SK-N-MC (cell line): ENCODE data around the gene BCAS3.
"Not testable (repeated sequence)": the region's sequence is repeated elsewhere in the genome, so short reads cannot be mapped to it uniquely, and the experiment has no call there.

Experiments
- DNase-seq: peaks from one replicate; pipeline ENCODE4 v3.0.0-alpha.2; 2011; ENCODE audit warnings: low read depth, low spot score
- H3K27ac ChIP-seq: fragments of 200-600 bp; sonication (generic); 2 replicates; pipeline ENCODE4 v1.5.1; 2016; ENCODE audit warnings: mixed run types
- H3K36me3 ChIP-seq: fragments of 200-600 bp; sonication (generic); 2 replicates; pipeline ENCODE4 v1.6.1; 2017; ENCODE audit warnings: antibody characterized with exemption, low read length, mixed read lengths; ENCODE audit not compliant: insufficient read depth
- H3K4me3 ChIP-seq: fragments of 200-600 bp; sonication (generic); 2 replicates; pipeline ENCODE4 v1.5.1; 2016
- H3K9ac ChIP-seq: fragments of 200-600 bp; sonication (generic); 2 replicates; pipeline ENCODE4 v1.8.0; 2017; ENCODE audit warnings: mixed run types, mixed read lengths; ENCODE audit not compliant: insufficient read length
- H3K9me3 ChIP-seq: fragments of 200-600 bp; sonication (generic); 2 replicates; pipeline ENCODE4 v1.6.1; 2017; ENCODE audit warnings: low read depth, mild to moderate bottlenecking, antibody characterized with exemption, low read length, moderate library complexity, mixed read lengths
- EZH2 ChIP-seq: fragments of 200-600 bp; sonication (generic); IDR thresholded peaks from one replicate; pipeline ENCODE4 v1.6.1; 2017; ENCODE audit warnings: antibody characterized with exemption
- FOXP2 ChIP-seq: optimal IDR thresholded peaks from 2 replicates; pipeline ENCODE3; 2011; ENCODE audit warnings: mild to moderate bottlenecking, moderate library complexity; ENCODE audit not compliant: insufficient read depth; ENCODE audit errors: extremely low read length, control extremely low read depth
- POLR2AphosphoS5 ChIP-seq: IDR thresholded peaks from 2 replicates; pipeline ENCODE4 v1.6.1; 2012; ENCODE audit warnings: mild to moderate bottlenecking, low read depth, low read length, borderline replicate concordance

BCAS3 gene

DNA sequence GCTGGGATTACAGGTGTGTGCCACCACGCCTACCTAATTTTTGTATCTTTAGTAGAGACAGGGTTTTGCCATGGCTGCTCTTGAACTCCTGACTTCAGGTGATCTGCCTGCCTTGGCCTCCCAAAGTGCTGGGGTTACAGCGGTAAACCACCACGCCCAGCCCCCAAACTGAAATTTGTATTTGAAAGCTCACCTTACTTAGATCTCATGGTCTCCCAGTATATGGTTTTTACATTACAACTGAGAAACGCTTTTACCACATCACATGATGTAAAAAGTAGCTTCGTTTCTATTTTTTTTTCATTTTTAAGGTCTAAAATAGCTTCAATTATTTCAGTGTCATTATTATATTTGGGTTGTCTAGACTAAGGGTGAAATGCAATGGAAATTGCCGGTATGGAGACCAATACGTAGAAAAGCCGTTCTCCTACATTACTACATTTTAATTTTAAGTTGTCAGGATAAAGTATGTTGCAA is 93.3 kb downstream of the BCAS3 start:
- H3K27ac ChIP-seq, result no peak overlapping the region
- H3K36me3 ChIP-seq, result no peaks in the 10 kb centered on the region
- H3K9ac ChIP-seq, result no peak overlapping the region
- no peak overlapping the region for H3K4me3 ChIP-seq
- H3K9me3 ChIP-seq, result no peaks in the 10 kb centered on the region
- no peak for DNase-seq
- TF ChIP-seq FOXP2, result no peak
- TF ChIP-seq POLR2AphosphoS5, result no peak
- no peak for TF ChIP-seq EZH2

DNA sequence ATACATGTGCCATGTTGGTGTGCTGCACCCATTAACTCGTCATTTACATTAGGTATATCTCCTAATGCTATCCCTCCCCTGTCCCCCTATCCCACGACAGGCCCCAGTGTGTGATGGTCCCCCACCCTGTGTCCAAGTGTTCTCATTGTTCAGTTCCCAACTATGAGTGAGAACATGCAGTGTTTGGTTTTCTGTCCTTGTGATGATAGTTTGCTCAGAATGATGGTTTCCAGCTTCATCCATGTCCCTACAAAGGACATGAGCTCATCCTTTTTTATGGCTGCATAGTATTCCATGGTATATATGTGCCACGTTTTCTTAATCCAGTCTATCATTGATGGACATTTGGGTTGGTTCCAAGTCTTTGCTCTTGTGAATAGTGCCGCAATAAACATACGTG is 94.0 kb downstream of the BCAS3 start:
- DNase-seq, H3K9me3 ChIP-seq, H3K36me3 ChIP-seq, H3K4me3 ChIP-seq, H3K9ac ChIP-seq, H3K27ac ChIP-seq: not testable (repeated sequence)

DNA sequence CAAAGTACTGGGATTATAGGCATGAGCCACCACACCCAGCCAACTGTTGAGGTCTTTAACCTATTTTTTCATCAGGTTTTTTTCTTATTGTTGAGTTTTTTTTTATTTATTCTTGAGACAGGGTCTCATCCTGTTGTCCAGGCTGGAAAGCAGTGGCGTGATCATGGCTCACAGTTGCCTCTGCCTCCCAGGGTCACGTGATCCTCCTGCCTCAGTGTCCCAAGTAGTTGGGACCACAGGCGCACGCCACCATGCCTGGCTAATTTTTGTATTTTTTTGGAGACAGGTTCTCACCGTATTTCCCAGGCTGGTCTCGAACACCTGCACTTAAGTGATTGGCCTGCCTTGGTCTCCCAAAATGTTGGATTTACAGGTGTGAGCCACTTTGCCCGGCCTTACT is 95.9 kb downstream of the BCAS3 start:
- Histone ChIP-seq H3K36me3 (no peaks in the 10 kb centered on the region), H3K9me3 (no peaks in the 10 kb centered on the region), H3K27ac (no peak overlapping the region), H3K4me3 (no peak overlapping the region), H3K9ac (no peak overlapping the region)
- TF ChIP-seq FOXP2, result no peak
- no peak for TF ChIP-seq POLR2AphosphoS5
- TF ChIP-seq EZH2, result no peak
- DNase-seq, result no peak

DNA sequence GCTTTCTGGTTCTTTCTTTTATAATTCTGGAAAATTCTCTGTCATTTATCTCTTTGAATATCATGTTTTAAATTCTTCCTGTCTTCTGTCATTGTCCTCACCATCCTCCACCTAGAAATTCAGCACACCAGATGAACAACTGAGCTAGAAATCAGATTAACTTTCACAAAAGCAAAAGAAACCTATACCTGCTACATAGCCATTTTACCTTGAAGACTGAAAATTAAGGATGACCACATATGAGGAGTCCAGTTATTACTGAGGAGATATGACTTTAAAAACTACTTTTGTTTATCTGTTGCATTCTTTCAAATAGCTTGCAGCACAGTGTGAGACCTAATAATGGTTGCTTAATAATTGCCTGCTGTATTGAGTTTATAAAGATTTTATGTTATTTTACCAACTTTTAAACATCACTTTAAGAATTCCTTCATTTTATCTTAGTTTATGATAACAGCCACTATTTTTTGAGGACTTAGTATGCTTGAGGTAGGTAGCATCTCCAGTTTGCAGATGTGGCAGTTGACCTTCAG is 104.3 kb downstream of the BCAS3 start:
- no peak for DNase-seq
- TF ChIP-seq POLR2AphosphoS5, result no peak
- TF ChIP-seq EZH2, result no peak
- Histone ChIP-seq H3K9me3 (no peaks in the 10 kb centered on the region), H3K27ac (no peak overlapping the region), H3K9ac (no peak overlapping the region), H3K36me3 (no peaks in the 10 kb centered on the region), H3K4me3 (no peak overlapping the region)

DNA sequence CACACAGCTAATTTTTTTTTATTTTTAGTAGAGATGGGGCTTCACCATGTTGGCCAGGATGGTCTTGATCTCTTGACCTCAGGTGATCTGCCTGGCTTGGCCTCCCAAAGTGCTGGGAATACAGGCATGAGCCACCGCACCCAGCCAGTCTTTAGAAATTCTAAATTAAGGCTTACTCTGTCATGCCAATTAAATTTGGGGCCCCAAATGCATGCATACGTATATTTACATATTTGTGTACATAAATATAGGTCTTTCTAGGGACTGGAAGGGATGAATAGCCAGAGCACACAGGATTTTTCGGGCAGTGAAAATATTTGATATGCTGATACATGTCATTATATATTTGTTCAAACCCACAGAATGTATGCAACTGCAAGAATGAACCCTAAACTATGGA is 105.1 kb downstream of the BCAS3 start:
- no peak for DNase-seq
- Histone ChIP-seq H3K4me3 (no peak overlapping the region), H3K9me3 (no peaks in the 10 kb centered on the region), H3K27ac (no peak overlapping the region), H3K9ac (no peak overlapping the region), H3K36me3 (no peaks in the 10 kb centered on the region)
- TF ChIP-seq POLR2AphosphoS5 (no peak), FOXP2 (no peak), EZH2 (no peak)

DNA sequence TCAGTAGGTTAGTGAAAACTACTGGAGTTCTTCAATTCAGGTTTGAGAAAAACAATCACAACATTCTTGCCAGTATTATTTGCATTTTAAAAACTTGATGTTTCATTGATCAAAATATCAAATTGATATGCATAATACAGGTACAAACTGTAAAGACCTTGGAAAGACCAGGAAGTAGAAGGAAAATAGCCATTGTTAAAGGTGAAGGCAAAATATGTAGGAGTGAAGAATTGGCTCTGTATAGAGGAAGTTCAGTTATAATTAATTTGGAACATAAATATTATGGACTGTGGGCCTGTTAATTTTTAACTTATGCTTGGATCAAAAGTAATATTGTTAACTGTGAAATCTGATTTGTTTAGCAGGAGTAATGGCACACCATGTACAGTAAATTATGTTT is 112.6 kb downstream of the BCAS3 start:
- H3K4me3 ChIP-seq, result no peak overlapping the region
- H3K9me3 ChIP-seq, result no peaks in the 10 kb centered on the region
- TF ChIP-seq POLR2AphosphoS5 (no peak), EZH2 (no peak), FOXP2 (no peak)
- no peak for DNase-seq
- no peaks in the 10 kb centered on the region for H3K36me3 ChIP-seq
- H3K27ac ChIP-seq, result no peak overlapping the region
- H3K9ac ChIP-seq, result no peak overlapping the region

DNA sequence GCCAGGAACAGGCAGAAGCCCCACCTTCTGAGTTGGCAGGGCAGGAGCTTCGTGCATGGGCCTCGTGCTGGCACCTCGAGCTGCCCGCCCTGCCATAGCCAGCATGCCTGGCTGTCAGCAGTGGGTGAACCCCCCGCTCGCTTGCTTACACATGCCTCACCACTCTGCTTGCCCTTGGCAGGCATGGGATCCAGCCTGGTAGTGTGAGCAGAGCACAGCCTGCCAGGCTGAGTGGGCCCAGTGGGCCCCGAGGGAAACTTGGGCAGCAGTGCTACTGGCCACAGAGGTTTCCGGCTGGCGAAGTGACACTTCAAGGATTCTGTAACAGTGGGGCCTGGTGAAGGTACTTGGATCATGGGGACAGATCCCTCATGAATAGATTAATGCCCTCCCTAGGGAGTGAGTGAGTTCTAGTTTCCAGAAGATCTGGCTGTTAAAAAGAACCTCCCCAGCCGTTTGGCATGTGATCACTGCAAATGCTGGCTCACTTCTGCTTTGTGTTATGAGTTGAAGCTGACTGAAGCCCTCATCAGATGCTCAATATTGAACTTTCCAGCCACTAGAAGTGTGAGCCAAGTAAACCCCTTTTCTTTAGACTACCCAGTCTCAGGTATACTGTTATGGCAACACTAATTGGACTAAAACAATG is 114.7 kb downstream of the BCAS3 start:
- DNase-seq, result no peak
- TF ChIP-seq EZH2 (no peak), POLR2AphosphoS5 (no peak), FOXP2 (no peak)
- H3K9me3 ChIP-seq, result no peaks in the 10 kb centered on the region
- no peak overlapping the region for H3K9ac ChIP-seq
- H3K4me3 ChIP-seq, result no peak overlapping the region
- H3K36me3 ChIP-seq, result no peaks in the 10 kb centered on the region
- H3K27ac ChIP-seq, result no peak overlapping the region

DNA sequence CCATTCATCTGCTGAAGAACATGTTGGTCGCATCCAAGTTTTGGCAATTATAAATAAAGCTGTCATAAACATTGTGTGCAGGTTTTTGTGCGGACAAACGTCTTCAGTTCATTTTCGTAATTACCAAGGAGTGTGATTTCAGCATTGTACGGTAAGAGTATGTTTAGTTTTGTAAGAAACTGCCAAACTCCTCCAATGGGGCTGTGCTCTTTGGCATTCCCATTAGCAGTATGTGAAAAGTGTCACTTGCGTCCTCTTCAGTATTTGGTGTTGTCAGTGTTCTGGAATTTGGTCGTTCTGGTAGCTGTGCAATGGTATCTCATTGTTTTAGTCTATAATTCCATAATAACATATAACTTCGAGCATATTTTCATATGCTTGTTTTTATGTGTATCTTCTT is 120.9 kb downstream of the BCAS3 start:
- TF ChIP-seq EZH2 (no peak), POLR2AphosphoS5 (no peak), FOXP2 (no peak)
- no peaks in the 10 kb centered on the region for H3K36me3 ChIP-seq
- no peak overlapping the region for H3K27ac ChIP-seq
- H3K9ac ChIP-seq, result no peak overlapping the region
- H3K4me3 ChIP-seq, result no peak overlapping the region
- no peak for DNase-seq
- H3K9me3 ChIP-seq, result no peaks in the 10 kb centered on the region

DNA sequence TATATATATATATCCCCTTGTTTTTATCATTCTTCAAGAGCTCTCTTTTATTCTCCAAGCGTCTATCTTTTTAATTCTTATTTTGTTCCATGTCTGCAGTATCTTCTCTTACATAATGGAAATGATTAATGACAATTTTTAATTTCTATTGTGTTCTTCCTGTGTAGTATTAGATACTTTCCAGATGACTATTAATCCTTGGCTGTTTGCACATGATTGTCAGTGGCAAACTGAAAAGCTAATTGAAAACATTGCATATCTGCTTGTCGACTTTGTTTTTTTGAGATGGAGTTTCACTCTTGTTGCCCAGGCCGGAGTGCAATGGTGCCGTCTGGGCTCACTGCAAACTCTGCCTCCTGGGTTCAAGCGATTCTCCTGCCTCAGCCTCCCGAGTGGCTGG is 124.7 kb downstream of the BCAS3 start:
- TF ChIP-seq EZH2 (no peak), POLR2AphosphoS5 (no peak), FOXP2 (no peak)
- Histone ChIP-seq H3K4me3 (no peak overlapping the region), H3K9me3 (no peaks in the 10 kb centered on the region), H3K9ac (no peak overlapping the region), H3K27ac (no peak overlapping the region), H3K36me3 (no peaks in the 10 kb centered on the region)
- no peak for DNase-seq

DNA sequence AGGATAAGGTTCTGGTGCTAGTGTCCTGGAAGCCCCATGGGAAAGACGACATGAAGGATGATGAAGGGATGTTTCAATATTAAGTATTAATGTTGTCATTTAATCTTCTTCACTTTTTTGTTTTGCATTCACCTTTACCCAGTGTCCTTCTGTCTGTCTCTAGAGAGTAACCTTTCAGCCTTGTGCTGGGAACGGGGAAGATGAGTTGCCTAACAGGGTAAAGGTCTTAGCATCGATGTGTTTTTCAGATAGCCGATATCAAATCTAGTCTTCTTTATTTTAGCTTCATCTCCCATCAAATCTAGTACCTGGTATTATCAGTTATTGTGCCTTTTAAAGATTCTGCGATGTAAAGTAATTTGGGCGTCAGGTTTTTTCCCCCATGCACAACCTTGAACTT is 125.4 kb downstream of the BCAS3 start:
- no peaks in the 10 kb centered on the region for H3K9me3 ChIP-seq
- TF ChIP-seq EZH2, result no peak
- TF ChIP-seq FOXP2, result no peak
- no peak for TF ChIP-seq POLR2AphosphoS5
- DNase-seq, result no peak
- no peak overlapping the region for H3K9ac ChIP-seq
- H3K27ac ChIP-seq, result no peak overlapping the region
- no peak overlapping the region for H3K4me3 ChIP-seq
- no peaks in the 10 kb centered on the region for H3K36me3 ChIP-seq
